Measurements from ENCODE around the gene ZNF224. TPM values are rescaled to one million over a fixed set of nuclear protein-coding genes. Genes with fewer than 3 reads are reported as not detected.

The ZNF224 gene
- total and polyA plus RNA-seq, 2 of the 8 experiments (the other 6 are each of a cell fraction or from before 2014, with no cell fraction given), result 3.7 to 17.2 TPM

DNA sequence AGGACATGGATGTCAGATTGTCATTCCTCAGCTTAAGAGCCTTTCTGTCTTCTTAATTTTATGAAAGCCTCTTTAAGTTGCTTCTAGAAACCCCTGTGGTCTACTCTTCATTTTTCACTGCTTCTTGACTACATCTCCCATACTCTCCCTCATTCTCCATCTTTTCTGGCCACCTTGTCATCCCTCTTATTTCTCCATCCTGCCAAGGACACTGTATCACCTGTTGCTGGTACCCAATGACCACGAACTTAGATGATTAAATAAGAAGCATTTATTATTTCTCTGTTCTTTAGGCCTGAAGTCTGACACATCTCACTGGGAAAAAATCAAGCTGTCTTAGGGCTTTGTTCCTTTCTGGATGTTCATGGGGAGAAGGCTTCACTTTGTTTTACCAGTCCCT, 33.1 kb upstream of the ZNF224 start:
- Histone ChIP-seq H2BK5ac (ENCODE audit: low read depth, low read length) (no peak overlapping the region), H3K18ac (ENCODE audit: extremely low read depth, low read length) (no peak overlapping the region), H3K9ac (replicated peaks in 1 of 4; ENCODE audit: extremely low read depth in 1 of 4, low read depth in 3 of 4, low read length in 3 of 4) (no peak overlapping the region), H2BK15ac (ENCODE audit: low read length) (no peak overlapping the region), H3K23me2 (ENCODE audit: low read depth, low read length) (no peaks in the 10 kb centered on the region), H3K27ac (ENCODE audit: low read depth, low read length) (no peak overlapping the region), H3K23ac (ENCODE audit: insufficient read length) (no peak overlapping the region), H3K4me3 (ENCODE audit: extremely low read depth in 1 of 4, insufficient read depth in 2 of 4, low read depth in 3 of 4, low read length in 4 of 4) (no peak overlapping the region), H4K5ac (ENCODE audit: insufficient read length, low read depth, low read length) (no peak overlapping the region), H4K8ac (ENCODE audit: extremely low read depth, insufficient read depth, low read length) (no peak overlapping the region), H2AK5ac (ENCODE audit: low read depth, low read length) (no peak overlapping the region), H4K20me1 (replicated peaks in 1 of 2; ENCODE audit: control insufficient read depth in 1 of 2, insufficient read depth in 2 of 2, low read length in 2 of 2) (no peaks in the 10 kb centered on the region), H3K36me3 (ENCODE audit: control insufficient read depth in 2 of 4, insufficient read depth in 4 of 4, low read length in 3 of 4) (peaks cover 2 to 50% (median 31%) of the 10 kb centered on the region in 4 experiments; a peak in 6 of 8 replicates), H3K79me2 (ENCODE audit: control insufficient read depth in 1 of 2, insufficient read depth in 2 of 2, low read length in 2 of 2) (no peaks in the 10 kb centered on the region), H3K4me2 (ENCODE audit: insufficient read depth in 1 of 2, low read depth in 2 of 2, low read length in 2 of 2) (no peak overlapping the region), H4K91ac (replicated peaks; ENCODE audit: insufficient read length, low read length) (no peak overlapping the region), H2AFZ (ENCODE audit: low read length) (no peak overlapping the region), H3K4ac (replicated peaks; ENCODE audit: insufficient read length, low read depth, low read length) (no peak overlapping the region), H3K4me1 (replicated peaks in 1 of 4; ENCODE audit: control insufficient read depth in 3 of 4, insufficient read depth in 4 of 4, low read length in 3 of 4) (no peaks in the 10 kb centered on the region), H3K9me3 (ENCODE audit: insufficient read depth in 2 of 2, low read depth in 1 of 2, low read length in 1 of 2) (peaks cover 10 to 15% of the 10 kb centered on the region in 2 experiments), H2BK120ac (replicated peaks; ENCODE audit: low read depth, low read length) (no peak overlapping the region), H3K79me1 (ENCODE audit: low read depth, low read length) (no peaks in the 10 kb centered on the region), H2BK20ac (ENCODE audit: low read length) (no peak overlapping the region), H3K56ac (replicated peaks; ENCODE audit: insufficient read length, low read depth, low read length) (no peak overlapping the region), H3K14ac (ENCODE audit: insufficient read length) (no peak overlapping the region), H2BK12ac (ENCODE audit: low read depth, low read length) (no peak overlapping the region), H3K27me3 (replicated peaks in 1 of 4; ENCODE audit: control insufficient read depth in 3 of 4, extremely low read depth in 1 of 4, insufficient read depth in 3 of 4, low read length in 3 of 4) (no peaks in the 10 kb centered on the region)
- ChIA-PET CTCF (ENCODE audit: partially characterized antibody) (interaction anchor here (0.6 kb wide), 1 partner anchor 79 kb away, joined by 4 read pairs; no protein-coding TSS in a partner anchor), POLR2A (ENCODE audit: partially characterized antibody) (interaction anchor here (1.5 kb wide), 1 partner anchor 9 kb away, joined by 3 read pairs; no protein-coding TSS in a partner anchor)
- FAIRE-seq (no peak), DNase-seq (ENCODE audit: low read depth in 1 of 2, low spot score in 2 of 2) (no peak)
- WGBS, 2 experiments (ENCODE audit: extremely low coverage in 1 of 2, insufficient coverage in 1 of 2, insufficient read length in 1 of 2, insufficient replicate concordance in 2 of 2, low coverage in 1 of 2, low lambda C conversion rate in 2 of 2, missing lambda C conversion rate in 1 of 2), result 84% methylated on average over 1 of the region's 1 CpG; no CpG with 5 or more reads in 1 of the 2 experiments
- no peak for TF ChIP-seq BRCA1 (IDR thresholded peaks at IDR 0.05; ENCODE audit: low read depth, low read length)
- TF ChIP-seq FOSL1 (IDR thresholded peaks at IDR 0.05; ENCODE audit: insufficient read depth, low read depth, low read length), result no peak
- no peak for TF ChIP-seq TAF1 (IDR thresholded peaks at IDR 0.05; ENCODE audit: low read depth, low read length)
- TF ChIP-seq NANOG (IDR thresholded peaks at IDR 0.05; ENCODE audit: insufficient read depth, low read depth, low read length, poor library complexity, severe bottlenecking), result no peak
- TF ChIP-seq PHF8 (conservative IDR thresholded peaks at IDR 0.05; ENCODE audit: low read depth, low read length), result no peak
- TF ChIP-seq CBX5 (IDR thresholded peaks at IDR 0.05; ENCODE audit: low read depth, low read length), result no peak
- TF ChIP-seq, protein P1, sequence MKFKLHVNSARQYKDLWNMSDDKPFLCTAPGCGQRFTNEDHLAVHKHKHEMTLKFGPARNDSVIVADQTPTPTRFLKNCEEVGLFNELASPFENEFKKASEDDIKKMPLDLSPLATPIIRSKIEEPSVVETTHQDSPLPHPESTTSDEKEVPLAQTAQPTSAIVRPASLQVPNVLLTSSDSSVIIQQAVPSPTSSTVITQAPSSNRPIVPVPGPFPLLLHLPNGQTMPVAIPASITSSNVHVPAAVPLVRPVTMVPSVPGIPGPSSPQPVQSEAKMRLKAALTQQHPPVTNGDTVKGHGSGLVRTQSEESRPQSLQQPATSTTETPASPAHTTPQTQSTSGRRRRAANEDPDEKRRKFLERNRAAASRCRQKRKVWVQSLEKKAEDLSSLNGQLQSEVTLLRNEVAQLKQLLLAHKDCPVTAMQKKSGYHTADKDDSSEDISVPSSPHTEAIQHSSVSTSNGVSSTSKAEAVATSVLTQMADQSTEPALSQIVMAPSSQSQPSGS (IDR thresholded peaks at IDR 0.05; ENCODE audit: low read length), result no peak
- TF ChIP-seq BCL11A (IDR thresholded peaks at IDR 0.05; ENCODE audit: low read depth in 2 of 2, low read length in 2 of 2), result no peak
- no peak for TF ChIP-seq SIRT6 (IDR thresholded peaks at IDR 0.05; ENCODE audit: low read length)
- no peak for TF ChIP-seq RFX5 (IDR thresholded peaks at IDR 0.05; ENCODE audit: borderline replicate concordance, low read depth, low read length)
- TF ChIP-seq ZNF274 (IDR thresholded peaks at IDR 0.05; ENCODE audit: borderline replicate concordance, extremely low read depth, low read length), result no peak
- TF ChIP-seq CHD2 (IDR thresholded peaks at IDR 0.05; ENCODE audit: low read length), result no peak
- no peak for TF ChIP-seq CEBPB (IDR thresholded peaks at IDR 0.05; ENCODE audit: low read depth, low read length)

Data from H1 (cell line).